HepG2 (cell line): Measurements from ENCODE around the gene KLHL17. TPM values are rescaled to one million over a fixed set of nuclear protein-coding genes. Genes with fewer than 3 reads are reported as not detected.

Source experiments
- IRF2 ChIP-seq: IDR thresholded peaks from 2 replicates; pipeline ENCODE4 v1.6.1; 2018; ENCODE audit warnings: missing genetic modification reagents, missing compliant biosample characterization
- MED1 ChIP-seq: sonication (generic); formaldehyde crosslinking; IDR thresholded peaks from 2 replicates; pipeline ENCODE4 v1.4.0; 2020; ENCODE audit warnings: missing genetic modification reagents
- NCOA1 ChIP-seq: sonication (generic); formaldehyde crosslinking; IDR thresholded peaks from 2 replicates; pipeline ENCODE4 v1.9.0; 2021; ENCODE audit warnings: missing genetic modification reagents
- RORA ChIP-seq: sonication (generic); formaldehyde crosslinking; IDR thresholded peaks from 2 replicates; pipeline ENCODE4 v1.5.0; 2020; ENCODE audit warnings: mild to moderate bottlenecking, missing genetic modification reagents, moderate library complexity
- SAFB2 ChIP-seq: sonication (generic); formaldehyde crosslinking; IDR thresholded peaks from 2 replicates; pipeline ENCODE4 v1.5.1; 2020; ENCODE audit warnings: missing genetic modification reagents, low read depth, mild to moderate bottlenecking, borderline replicate concordance
- SATB2 ChIP-seq: sonication (generic); formaldehyde crosslinking; IDR thresholded peaks from 2 replicates; pipeline ENCODE4 v1.5.0; 2020; ENCODE audit warnings: missing genetic modification reagents
- SMC3 ChIP-seq: IDR thresholded peaks from 2 replicates; pipeline ENCODE4 v1.6.1; 2011; ENCODE audit warnings: low read length, improper control_type of control experiment
- SPEN ChIP-seq: sonication (generic); formaldehyde crosslinking; IDR thresholded peaks from 2 replicates; pipeline ENCODE4 v1.5.1; 2020; ENCODE audit warnings: low read depth, mild to moderate bottlenecking, missing genetic modification reagents
- SRF ChIP-seq: IDR thresholded peaks from 2 replicates; pipeline ENCODE4 v1.6.1; 2011; ENCODE audit warnings: mild to moderate bottlenecking, low read depth, low read length, moderate library complexity
- YY1 ChIP-seq: IDR thresholded peaks from 2 replicates; pipeline ENCODE4 v1.6.1; 2011; ENCODE audit warnings: low read length, low read depth, moderate library complexity, mild to moderate bottlenecking; ENCODE audit not compliant: insufficient read depth, insufficient replicate concordance
- ZMYM2 ChIP-seq: sonication (generic); formaldehyde crosslinking; IDR thresholded peaks from 2 replicates; pipeline ENCODE4 v1.8.0; 2022; ENCODE audit warnings: mild to moderate bottlenecking, missing genetic modification reagents
- ZNF263 ChIP-seq: sonication (generic); formaldehyde crosslinking; IDR thresholded peaks from 2 replicates; pipeline ENCODE4 v1.4.0; 2020; ENCODE audit warnings: missing genetic modification reagents
- ZNF30 ChIP-seq: sonication (generic); formaldehyde crosslinking; IDR thresholded peaks from 2 replicates; pipeline ENCODE4 v1.5.0; 2020; ENCODE audit warnings: mild to moderate bottlenecking, missing genetic modification reagents
- ZNF510 ChIP-seq: sonication (generic); formaldehyde crosslinking; IDR thresholded peaks from 2 replicates; pipeline ENCODE4 v1.4.0; 2020; ENCODE audit warnings: low read depth, mild to moderate bottlenecking, missing genetic modification reagents
- ZNF552 ChIP-seq: sonication (generic); formaldehyde crosslinking; IDR thresholded peaks from 2 replicates; pipeline ENCODE4 v1.9.0; 2022; ENCODE audit warnings: missing genetic modification reagents, mild to moderate bottlenecking, borderline replicate concordance
- ZNF577 ChIP-seq: sonication (generic); formaldehyde crosslinking; IDR thresholded peaks from 2 replicates; pipeline ENCODE4 v1.4.0; 2020; ENCODE audit warnings: mild to moderate bottlenecking, low read depth, missing genetic modification reagents, borderline replicate concordance
- polyA plus RNA-seq, 8 experiments: library from polyadenylated mRNA; depleted of rRNA in 3 of 8; stranded (reverse) in 7 of 8; unstranded in 1 of 8; fragments of >200 nt; fragmentation: Illumina TruSeq in 4 of 8; extraction: Trizol in 4 of 8; gene quantifications; 2 replicates each; pipeline versions ENCODE4 v1.2.1 to v1.2.3, GENCODE V29; 2011 to 2016; ENCODE audit warnings: low read depth in 4 of 8, missing spikeins in 1 of 8, mixed read lengths in 1 of 8; ENCODE audit not compliant: insufficient read depth in 1 of 8
- total RNA-seq, 5 experiments: library from RNA; depleted of rRNA; stranded (reverse); fragments of >200 nt; fragmentation: Illumina TruSeq; extraction: Trizol; gene quantifications; 2 replicates each; pipeline ENCODE4 v1.2.3, GENCODE V29; 2016; ENCODE audit warnings: low read depth in 1 of 5
- TF ChIP-seq, protein P1 (sequence below), 2 experiments: IDR thresholded peaks; 2 replicates each; pipeline ENCODE4 v1.6.1; 2011 to 2012; ENCODE audit warnings: low read length in 2 of 2, borderline replicate concordance in 1 of 2, low read depth in 1 of 2, mild to moderate bottlenecking in 1 of 2, moderate library complexity in 1 of 2
- TF ChIP-seq, protein P2 (sequence below): sonication (generic); formaldehyde crosslinking; IDR thresholded peaks from 2 replicates; pipeline ENCODE4 v1.4.0; 2020; ENCODE audit warnings: missing genetic modification reagents, borderline replicate concordance
- TF ChIP-seq, protein P3 (sequence below): sonication (generic); formaldehyde crosslinking; conservative IDR thresholded peaks from 2 replicates; pipeline ENCODE4 v1.4.0; 2020; ENCODE audit warnings: missing genetic modification reagents
- TF ChIP-seq, protein P4 (sequence below): sonication (generic); formaldehyde crosslinking; IDR thresholded peaks from 2 replicates; pipeline ENCODE4 v1.5.0; 2020; ENCODE audit warnings: mild to moderate bottlenecking, missing genetic modification reagents, moderate library complexity

Gene KLHL17
- total and polyA plus RNA-seq, 2 of the 13 experiments (the other 11 are each of a cell fraction or from before 2014, with no cell fraction given): 9.3 to 24.7 TPM

DNA sequence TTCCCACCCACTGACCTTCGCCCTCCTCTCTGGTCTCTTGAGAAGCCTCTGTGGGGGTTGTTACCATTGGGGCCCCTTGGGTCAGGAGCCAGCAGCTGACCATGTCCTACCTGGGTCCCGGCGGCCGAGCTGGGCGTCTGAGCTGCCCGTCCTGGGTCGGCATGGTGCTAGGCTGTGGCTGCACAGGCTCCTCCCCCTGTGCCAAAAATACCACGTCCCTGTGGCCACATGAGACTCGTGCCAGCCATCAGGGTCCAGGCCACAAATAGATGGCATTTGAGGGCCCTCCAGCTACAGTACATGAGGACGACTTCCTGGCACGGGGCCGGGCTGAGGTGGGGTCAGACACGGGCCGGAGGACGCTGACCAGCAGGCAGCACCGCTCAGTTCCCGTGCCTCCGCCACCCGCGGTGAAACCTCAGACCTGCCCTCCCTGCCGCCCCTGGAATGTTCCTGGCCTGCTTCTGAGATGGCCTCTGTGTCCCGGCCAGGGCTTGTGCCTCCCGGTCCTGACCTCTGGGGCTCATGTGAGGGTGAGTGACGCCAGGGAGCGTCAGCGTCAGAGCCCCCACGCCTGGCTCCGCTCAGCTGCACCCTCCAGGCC lies 21.7 kb downstream of the KLHL17 start, which contains the start of gene PERM1 (continued):
- TF ChIP-seq, protein P1, sequence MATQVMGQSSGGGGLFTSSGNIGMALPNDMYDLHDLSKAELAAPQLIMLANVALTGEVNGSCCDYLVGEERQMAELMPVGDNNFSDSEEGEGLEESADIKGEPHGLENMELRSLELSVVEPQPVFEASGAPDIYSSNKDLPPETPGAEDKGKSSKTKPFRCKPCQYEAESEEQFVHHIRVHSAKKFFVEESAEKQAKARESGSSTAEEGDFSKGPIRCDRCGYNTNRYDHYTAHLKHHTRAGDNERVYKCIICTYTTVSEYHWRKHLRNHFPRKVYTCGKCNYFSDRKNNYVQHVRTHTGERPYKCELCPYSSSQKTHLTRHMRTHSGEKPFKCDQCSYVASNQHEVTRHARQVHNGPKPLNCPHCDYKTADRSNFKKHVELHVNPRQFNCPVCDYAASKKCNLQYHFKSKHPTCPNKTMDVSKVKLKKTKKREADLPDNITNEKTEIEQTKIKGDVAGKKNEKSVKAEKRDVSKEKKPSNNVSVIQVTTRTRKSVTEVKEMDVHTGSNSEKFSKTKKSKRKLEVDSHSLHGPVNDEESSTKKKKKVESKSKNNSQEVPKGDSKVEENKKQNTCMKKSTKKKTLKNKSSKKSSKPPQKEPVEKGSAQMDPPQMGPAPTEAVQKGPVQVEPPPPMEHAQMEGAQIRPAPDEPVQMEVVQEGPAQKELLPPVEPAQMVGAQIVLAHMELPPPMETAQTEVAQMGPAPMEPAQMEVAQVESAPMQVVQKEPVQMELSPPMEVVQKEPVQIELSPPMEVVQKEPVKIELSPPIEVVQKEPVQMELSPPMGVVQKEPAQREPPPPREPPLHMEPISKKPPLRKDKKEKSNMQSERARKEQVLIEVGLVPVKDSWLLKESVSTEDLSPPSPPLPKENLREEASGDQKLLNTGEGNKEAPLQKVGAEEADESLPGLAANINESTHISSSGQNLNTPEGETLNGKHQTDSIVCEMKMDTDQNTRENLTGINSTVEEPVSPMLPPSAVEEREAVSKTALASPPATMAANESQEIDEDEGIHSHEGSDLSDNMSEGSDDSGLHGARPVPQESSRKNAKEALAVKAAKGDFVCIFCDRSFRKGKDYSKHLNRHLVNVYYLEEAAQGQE (IDR thresholded peaks at IDR 0.05; ENCODE audit: borderline replicate concordance in 1 of 2, low read depth in 1 of 2, low read length in 2 of 2): no peak
- TF ChIP-seq SATB2 (CRISPR knock-in tag) (no peak), RORA (CRISPR knock-in tag) (no peak), YY1 (no peak), NCOA1 (0 out of 2 replicates have a peak, but pooled peaks have one; percentile 41), SPEN (peak; percentile 30; the same call in 1 of the 2 replicates), SMC3 (no peak), ZNF552 (CRISPR knock-in tag) (no peak), IRF2 (CRISPR knock-in tag) (no peak), ZNF510 (CRISPR knock-in tag) (no peak), SRF (no peak), ZMYM2 (CRISPR knock-in tag) (no peak), ZNF263 (CRISPR knock-in tag) (no peak), MED1 (CRISPR knock-in tag) (no peak), SAFB2 (CRISPR knock-in tag) (no peak), ZNF30 (CRISPR knock-in tag) (0 out of 2 replicates have a peak, but pooled peaks have one; percentile 36), ZNF577 (no peak)
- TF ChIP-seq, protein P2, sequence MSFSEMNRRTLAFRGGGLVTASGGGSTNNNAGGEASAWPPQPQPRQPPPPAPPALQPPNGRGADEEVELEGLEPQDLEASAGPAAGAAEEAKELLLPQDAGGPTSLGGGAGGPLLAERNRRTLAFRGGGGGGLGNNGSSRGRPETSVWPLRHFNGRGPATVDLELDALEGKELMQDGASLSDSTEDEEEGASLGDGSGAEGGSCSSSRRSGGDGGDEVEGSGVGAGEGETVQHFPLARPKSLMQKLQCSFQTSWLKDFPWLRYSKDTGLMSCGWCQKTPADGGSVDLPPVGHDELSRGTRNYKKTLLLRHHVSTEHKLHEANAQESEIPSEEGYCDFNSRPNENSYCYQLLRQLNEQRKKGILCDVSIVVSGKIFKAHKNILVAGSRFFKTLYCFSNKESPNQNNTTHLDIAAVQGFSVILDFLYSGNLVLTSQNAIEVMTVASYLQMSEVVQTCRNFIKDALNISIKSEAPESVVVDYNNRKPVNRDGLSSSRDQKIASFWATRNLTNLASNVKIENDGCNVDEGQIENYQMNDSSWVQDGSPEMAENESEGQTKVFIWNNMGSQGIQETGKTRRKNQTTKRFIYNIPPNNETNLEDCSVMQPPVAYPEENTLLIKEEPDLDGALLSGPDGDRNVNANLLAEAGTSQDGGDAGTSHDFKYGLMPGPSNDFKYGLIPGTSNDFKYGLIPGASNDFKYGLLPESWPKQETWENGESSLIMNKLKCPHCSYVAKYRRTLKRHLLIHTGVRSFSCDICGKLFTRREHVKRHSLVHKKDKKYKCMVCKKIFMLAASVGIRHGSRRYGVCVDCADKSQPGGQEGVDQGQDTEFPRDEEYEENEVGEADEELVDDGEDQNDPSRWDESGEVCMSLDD (CRISPR knock-in tag): no peak
- TF ChIP-seq, protein P3, sequence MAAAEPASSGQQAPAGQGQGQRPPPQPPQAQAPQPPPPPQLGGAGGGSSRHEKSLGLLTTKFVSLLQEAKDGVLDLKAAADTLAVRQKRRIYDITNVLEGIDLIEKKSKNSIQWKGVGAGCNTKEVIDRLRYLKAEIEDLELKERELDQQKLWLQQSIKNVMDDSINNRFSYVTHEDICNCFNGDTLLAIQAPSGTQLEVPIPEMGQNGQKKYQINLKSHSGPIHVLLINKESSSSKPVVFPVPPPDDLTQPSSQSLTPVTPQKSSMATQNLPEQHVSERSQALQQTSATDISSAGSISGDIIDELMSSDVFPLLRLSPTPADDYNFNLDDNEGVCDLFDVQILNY (CRISPR knock-in tag): no peak
- TF ChIP-seq, protein P4, sequence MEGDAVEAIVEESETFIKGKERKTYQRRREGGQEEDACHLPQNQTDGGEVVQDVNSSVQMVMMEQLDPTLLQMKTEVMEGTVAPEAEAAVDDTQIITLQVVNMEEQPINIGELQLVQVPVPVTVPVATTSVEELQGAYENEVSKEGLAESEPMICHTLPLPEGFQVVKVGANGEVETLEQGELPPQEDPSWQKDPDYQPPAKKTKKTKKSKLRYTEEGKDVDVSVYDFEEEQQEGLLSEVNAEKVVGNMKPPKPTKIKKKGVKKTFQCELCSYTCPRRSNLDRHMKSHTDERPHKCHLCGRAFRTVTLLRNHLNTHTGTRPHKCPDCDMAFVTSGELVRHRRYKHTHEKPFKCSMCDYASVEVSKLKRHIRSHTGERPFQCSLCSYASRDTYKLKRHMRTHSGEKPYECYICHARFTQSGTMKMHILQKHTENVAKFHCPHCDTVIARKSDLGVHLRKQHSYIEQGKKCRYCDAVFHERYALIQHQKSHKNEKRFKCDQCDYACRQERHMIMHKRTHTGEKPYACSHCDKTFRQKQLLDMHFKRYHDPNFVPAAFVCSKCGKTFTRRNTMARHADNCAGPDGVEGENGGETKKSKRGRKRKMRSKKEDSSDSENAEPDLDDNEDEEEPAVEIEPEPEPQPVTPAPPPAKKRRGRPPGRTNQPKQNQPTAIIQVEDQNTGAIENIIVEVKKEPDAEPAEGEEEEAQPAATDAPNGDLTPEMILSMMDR (CRISPR knock-in tag): peak; percentile 17; the same call in 1 of the 2 replicates
